ENCODE measurements around the gene HABP2. TPM values are rescaled to one million over a fixed set of nuclear protein-coding genes. Genes with fewer than 3 reads are reported as not detected.

The HABP2 gene
- total RNA-seq, 4 donors from 2014 or later: not detected

GRCh38 chr10:113518415-113518814 is 34.4 kb upstream of the HABP2 start:
- 92 to 97% methylated on average over 3 of the region's 3 CpGs for WGBS, 2 donors
- TF ChIP-seq POLR2A (IDR thresholded peaks at IDR 0.05): no peak
- no peak for TF ChIP-seq CTCF (IDR thresholded peaks at IDR 0.05)
- Histone ChIP-seq H3K4me1 (peaks cover 3 to 9% of the 10 kb centered on the region in 2 donors), H3K27me3 (no peaks in the 10 kb centered on the region), H3K27ac (no peak overlapping the region), H3K36me3 (no peaks in the 10 kb centered on the region), H3K9me3 (no peaks in the 10 kb centered on the region), H3K4me3 (replicated peaks in 1 of 3) (no peak overlapping the region)
- intact Hi-C loops (cut with DNase I): no loop called here
- no peak for DNase-seq

GRCh38 chr10:113518816-113519591 is 33.8 kb upstream of the HABP2 start:
- TF ChIP-seq POLR2A (IDR thresholded peaks at IDR 0.05) (no peak), CTCF (IDR thresholded peaks at IDR 0.05) (no peak)
- intact Hi-C loops (cut with DNase I): no loop called here

GRCh38 chr10:113519681-113520115 is 33.2 kb upstream of the HABP2 start:
- 92 to 96% methylated on average over 6 to 10 of the region's 10 CpGs for WGBS, 2 donors

More at GRCh38 chr10:113518816-113519591, 33.8 kb upstream of the HABP2 start:
- Histone ChIP-seq H3K27ac (no peak overlapping the region), H3K9me3 (no peaks in the 10 kb centered on the region), H3K36me3 (no peaks in the 10 kb centered on the region), H3K27me3 (no peaks in the 10 kb centered on the region), H3K4me1 (peaks cover 3 to 9% of the 10 kb centered on the region in 2 donors), H3K4me3 (replicated peaks in 1 of 3) (no peak overlapping the region)
- 85 to 86% methylated on average over 9 to 10 of the region's 10 CpGs for WGBS, 2 donors
- DNase-seq: no peak

GRCh38 chr10:113520261-113520660 is 32.6 kb upstream of the HABP2 start:
- 86 to 100% methylated on average over 2 of the region's 2 CpGs for WGBS, 2 donors
- no peak overlapping the region for H3K27ac ChIP-seq
- TF ChIP-seq CTCF (IDR thresholded peaks at IDR 0.05) (no peak), POLR2A (IDR thresholded peaks at IDR 0.05) (no peak)
- no peak overlapping the region for H3K4me3 ChIP-seq (replicated peaks in 1 of 3)
- H3K9me3 ChIP-seq: no peaks in the 10 kb centered on the region
- H3K36me3 ChIP-seq: no peaks in the 10 kb centered on the region
- intact Hi-C loops (cut with DNase I): loop anchor here (5.0 kb wide), 1 partner anchor 78 kb away; no protein-coding TSS in a partner anchor
- H3K4me1 ChIP-seq: peaks cover 3 to 9% of the 10 kb centered on the region in 2 donors
- H3K27me3 ChIP-seq: no peaks in the 10 kb centered on the region
- no peak for DNase-seq

More at GRCh38 chr10:113519681-113520115, 33.2 kb upstream of the HABP2 start:
- peaks cover 3 to 9% of the 10 kb centered on the region in 2 donors for H3K4me1 ChIP-seq
- intact Hi-C loops (cut with DNase I): loop anchor here (5.0 kb wide), 1 partner anchor 77 kb away; no protein-coding TSS in a partner anchor
- H3K36me3 ChIP-seq: no peaks in the 10 kb centered on the region
- no peak overlapping the region for H3K4me3 ChIP-seq (replicated peaks in 1 of 3)
- no peak overlapping the region for H3K27ac ChIP-seq
- no peaks in the 10 kb centered on the region for H3K9me3 ChIP-seq
- no peaks in the 10 kb centered on the region for H3K27me3 ChIP-seq
- no peak for DNase-seq
- TF ChIP-seq POLR2A (IDR thresholded peaks at IDR 0.05) (no peak), CTCF (IDR thresholded peaks at IDR 0.05) (no peak)
